GM18868 (cell line): ENCODE results near the gene CHRNA4.

Source experiments
- ATAC-seq: cut with Tn5 transposase; IDR thresholded peaks from one replicate; pipeline ENCODE4 v1.9.1; 2021; ENCODE audit warnings: mild to moderate bottlenecking, moderate library complexity; ENCODE audit not compliant: unreplicated experiment

Gene CHRNA4

GRCh38 chr20:63322933-63323273 is 38.2 kb downstream of the CHRNA4 start:
- ATAC-seq, result no peak

- no peak for ATAC-seq
Measured at GRCh38 chr20:63322146-63322932, 38.8 kb downstream of the CHRNA4 start.

DNA sequence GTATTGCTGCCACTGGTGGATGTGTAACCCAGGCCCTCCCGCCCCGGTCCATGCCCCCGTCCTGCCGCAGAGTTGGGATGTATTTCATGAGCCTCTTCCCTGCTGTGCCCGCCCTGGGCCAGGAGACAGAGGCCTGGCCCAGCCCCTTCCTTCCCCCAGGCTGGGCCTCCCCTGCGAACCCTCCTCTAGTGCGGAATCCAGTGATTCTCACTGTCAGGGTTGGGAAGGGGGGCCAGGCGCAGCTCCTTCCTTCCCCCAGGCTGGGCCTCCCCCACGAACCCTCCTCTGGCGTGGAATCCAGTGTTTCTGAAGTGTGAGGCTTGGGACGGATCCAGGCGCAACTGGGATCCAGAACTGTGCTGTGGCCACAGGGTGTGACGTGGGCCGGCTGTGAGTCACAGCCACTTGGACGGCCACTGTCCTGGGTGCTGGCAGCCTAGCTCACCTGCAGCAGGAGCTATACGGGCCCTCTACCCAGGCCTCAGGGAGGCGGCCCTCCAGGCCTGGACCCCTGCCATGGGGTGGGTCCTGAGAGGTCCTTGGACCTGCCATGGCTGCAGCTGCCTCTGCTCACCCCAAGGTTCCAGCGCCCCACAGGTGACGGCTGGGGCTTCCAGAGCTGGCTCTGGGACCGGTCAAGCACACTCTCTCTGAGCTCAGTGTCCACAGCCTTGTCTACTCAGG is 39.9 kb downstream of the CHRNA4 start:
- no peak for ATAC-seq

DNA sequence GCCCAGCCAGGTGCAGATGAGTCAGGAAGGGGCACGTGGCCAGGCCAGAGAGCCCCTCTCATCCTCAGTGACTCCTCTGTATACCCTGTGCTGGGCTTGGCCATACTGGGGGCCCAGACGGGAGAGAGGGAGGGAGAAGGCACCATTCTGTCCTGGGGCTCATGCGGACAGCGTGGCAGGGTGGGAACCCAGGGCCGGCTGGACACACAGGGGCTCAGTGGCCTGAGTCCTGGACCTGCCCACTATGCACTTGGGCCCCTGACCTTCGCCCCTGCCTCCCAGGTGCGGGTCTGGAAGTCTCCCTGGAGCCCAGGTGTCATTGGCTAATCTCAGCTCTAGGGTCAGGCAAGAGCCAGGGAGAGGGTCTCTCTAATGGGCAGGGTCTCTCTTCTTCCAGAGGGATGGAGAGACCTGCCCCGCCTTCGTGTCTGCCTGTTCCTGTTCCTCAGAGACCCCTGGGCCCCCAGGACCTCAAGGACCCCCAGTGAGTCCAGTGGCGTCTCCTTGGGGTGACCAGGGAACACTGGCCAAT is 40.5 kb downstream of the CHRNA4 start:
- ATAC-seq, result no peak

DNA sequence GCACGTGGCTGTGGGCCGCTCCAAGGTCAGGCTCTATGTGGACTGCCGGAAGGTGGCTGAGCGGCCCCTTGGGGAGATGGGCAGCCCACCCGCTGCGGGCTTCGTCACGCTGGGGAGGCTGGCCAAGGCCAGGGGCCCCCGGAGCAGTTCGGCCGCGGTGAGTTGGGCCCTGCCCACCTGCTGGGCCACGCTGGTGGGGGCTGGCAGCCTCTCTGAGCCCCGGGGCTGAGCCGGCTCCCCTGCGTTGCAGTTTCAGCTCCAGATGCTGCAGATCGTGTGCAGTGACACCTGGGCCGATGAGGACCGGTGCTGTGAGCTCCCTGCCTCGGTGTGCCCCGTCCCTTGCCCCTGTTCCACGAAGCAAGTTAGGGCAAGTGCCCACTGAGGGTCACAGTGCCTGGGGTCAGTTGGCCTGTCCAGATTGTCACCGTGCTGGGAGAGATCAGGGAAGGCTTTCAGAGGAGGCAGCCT is 41.1 kb downstream of the CHRNA4 start:
- ATAC-seq, result no peak

- no peak for ATAC-seq
Measured at GRCh38 chr20:63319164-63320040, 41.7 kb downstream of the CHRNA4 start.

DNA sequence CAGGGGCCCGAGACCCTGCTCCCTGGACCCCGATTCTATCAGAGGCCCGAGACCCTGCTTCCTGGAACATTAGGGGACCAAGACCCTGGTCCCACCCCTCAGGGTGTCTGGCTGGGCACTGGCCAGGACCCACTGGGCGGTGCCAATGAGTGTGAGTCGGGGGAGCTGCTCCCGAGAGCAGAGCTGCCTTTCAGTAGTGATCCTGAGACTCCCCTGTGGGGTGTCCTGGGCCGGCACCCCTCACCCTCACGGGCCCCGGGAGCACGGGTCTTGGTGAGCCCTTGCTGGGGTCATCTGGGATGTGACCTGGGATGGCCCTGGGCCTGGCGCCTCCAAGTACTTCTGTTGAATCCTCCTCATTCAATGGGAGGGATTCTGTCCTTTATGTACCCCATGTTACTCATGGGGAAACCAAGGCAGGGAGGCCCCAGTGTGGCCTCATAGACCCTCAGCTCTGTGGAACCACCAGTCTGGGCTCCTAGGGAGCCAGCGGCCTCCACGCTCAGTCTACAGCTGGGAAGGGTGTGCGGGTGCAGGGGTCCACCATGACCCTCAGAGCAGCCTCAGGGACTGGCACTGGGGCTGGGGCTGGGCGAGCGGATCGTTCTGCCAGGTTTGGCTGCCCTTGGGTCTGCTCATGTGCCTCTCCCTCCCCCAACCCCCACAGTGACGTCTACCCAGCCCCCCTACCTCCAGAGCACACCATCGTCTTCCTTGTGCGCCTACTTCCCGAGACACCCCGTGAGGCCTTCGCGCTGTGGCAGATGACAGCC is 42.6 kb downstream of the CHRNA4 start:
- ATAC-seq, result no peak

DNA sequence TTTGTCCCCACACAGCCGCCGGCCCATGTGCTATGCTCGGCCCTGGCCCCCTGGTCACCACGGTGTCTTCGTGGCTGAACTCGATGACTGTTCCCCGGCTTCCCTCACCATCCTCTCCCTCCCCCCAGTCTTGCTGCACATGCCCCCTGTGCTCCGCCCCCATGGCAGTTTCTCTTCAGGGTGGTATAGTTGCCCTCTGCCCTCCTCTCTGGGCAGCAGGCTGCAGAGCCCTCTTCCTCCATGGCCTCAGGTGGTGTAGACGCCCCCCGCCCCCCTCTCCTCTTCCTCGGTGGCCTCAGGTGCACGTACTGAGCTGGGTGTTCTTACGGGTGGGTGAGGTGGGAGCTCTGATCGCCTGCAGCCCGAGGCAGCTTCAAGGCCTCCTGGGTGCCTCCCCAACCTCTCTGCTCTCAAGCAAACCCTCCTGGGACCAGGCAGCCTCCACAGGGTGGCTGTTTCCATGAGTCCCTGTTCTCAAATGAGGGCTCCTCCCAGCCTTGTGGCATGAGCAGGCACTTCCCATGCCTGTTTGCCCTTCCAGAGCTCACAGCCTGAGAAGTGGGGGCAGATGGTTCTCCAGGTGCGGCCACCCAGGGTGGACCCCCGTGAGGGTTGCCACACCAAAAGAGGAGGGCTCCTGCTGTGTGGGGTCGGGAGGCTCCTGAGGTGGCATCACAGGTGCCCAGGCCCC is 43.4 kb downstream of the CHRNA4 start:
- ATAC-seq, result no peak

DNA sequence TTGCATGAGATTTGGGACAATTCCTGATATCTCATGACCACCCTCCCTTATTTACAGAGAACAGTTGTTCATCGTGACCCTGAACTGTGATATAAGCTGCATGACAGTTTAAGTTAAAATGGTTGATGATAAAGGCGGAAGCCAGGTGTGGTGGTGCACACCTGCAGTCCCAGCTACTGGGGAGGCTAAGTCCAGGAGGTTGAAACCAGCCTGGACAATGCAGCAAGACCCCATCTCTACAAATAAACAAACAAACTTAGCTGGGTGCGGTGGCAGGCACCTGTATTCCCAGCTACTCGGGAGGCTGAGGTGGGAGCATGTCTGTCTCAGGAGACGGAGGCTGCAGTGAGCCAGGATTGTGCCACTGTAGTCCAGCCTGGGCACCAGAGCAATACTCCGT is 44.1 kb downstream of the CHRNA4 start:
- ATAC-seq, result no peak

- ATAC-seq, result no peak
Measured at GRCh38 chr20:63316502-63316921, 44.6 kb downstream of the CHRNA4 start.

DNA sequence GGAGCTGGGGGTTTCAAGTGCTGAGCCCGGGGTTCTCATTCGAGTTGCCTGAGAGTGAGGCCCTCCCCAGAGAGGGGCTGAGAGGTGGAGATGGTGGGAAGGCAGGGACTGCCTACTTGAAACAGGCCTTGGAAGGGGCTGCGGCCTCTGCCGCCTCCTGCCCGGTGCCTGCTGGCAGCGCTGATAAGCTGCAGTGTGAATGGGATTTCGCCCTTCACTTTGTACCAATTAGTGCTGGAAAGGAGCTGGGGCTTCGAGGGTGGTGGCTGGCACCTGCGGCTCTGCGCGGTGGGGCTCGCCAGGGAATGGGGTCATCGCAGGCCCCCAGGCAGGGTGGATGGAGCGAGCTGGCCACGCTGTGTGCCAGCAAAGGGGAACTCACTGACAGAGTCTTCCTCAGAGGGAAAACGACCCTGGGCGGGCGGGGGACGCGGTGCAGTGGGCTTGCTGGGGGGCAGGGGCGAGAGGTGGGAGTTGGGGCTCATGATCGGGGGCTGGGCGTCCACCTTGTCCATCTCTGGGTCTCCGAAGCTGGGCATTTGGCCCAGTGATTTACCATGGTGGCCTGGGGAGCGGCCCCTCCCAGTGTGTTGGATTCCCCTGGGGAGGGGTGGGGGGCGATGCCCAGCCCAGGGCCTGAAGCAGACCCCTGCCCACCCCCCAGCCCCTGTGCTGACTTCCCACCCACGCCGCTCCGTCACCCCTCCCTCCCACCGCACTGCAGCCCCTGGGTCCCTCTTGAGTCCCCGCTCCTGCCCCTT is 45.2 kb downstream of the CHRNA4 start:
- no peak for ATAC-seq

- no peak for ATAC-seq
Measured at GRCh38 chr20:63315240-63315689, 45.9 kb downstream of the CHRNA4 start.

GRCh38 chr20:63314566-63315239 is 46.4 kb downstream of the CHRNA4 start:
- no peak for ATAC-seq

- ATAC-seq, result no peak
Measured at GRCh38 chr20:63314015-63314471, 47.1 kb downstream of the CHRNA4 start.

DNA sequence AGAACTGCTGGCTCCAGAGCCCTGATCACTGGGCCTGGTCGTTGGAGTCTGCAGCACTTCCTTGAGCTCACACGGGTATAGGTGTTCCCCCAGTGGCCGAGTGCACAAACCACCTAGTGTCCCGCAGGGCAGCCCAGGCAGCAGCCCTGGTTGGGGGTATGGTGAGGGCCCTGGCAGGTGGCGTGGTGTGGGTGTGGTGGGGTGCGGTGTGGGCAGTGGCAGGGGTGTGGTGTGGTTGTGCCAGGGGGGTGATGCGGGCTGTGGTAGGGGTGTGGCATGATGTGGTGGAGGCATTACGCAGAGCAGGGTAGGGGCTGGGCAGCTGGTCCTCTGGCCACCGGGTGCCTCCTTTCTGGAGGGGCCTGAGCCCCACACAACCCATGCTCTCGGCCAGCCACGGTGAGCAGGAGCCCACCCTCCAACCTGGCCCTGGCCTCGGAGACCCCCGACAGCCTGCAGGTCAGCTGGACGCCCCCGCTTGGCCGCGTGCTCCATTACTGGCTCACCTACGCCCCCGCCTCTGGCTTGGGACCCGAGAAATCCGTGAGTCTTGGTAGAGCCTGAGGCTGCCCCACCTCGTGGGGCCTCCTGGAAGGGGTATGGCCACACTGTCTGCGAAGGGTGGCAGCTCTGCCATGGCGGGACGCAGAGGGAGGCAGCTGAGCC is 47.7 kb downstream of the CHRNA4 start:
- no peak for ATAC-seq

DNA sequence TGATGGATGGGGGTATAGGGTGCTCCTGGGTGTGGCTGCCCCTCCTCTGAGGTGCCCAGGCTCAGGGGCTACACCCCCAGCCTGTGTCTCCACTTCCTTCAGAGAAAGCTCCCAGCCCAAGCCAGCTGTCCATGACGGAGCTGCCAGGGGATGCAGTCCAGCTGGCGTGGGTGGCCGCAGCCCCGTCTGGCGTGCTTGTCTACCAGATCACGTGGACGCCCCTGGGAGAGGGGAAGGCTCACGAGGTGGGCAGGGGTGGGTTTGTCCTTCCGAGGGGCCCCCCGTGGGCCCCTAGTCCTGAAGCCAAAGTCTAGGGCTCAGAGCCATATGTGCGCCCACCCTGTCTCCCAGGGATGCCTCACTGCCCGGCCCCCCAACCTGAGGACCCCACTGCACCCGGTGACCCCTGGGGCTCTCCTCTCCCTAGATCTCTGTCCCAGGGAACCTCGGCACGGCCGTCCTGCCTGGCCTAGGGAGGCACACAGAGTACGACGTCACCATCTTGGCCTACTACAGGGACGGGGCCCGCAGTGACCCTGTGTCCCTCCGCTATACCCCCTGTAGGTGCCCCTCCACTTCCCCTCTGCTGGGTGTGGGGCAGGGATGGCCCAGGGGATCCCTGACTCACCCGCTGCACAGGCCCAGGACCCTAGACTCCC is 48.3 kb downstream of the CHRNA4 start:
- ATAC-seq, result no peak

GRCh38 chr20:63312273-63312672 is 48.9 kb downstream of the CHRNA4 start:
- ATAC-seq, result no peak
